Activated naive CD4-positive, alpha-beta T cell treated with anti-CD3 and anti-CD28 coated beads, Interleukin-2, amount 10 ng/mL, durations not matched to agents 5 hours and 36 hours (primary cell): ENCODE data around the gene RILPL1. TPM values are rescaled to one million over a fixed set of nuclear protein-coding genes. Genes with fewer than 3 reads are reported as not detected.

ENCODE experiments used
- microRNA-seq: library from miRNA; unstranded; fragments of <30 nt; microRNA quantifications from one replicate; pipeline ENCODE4 v1.2.0, GENCODE V29; 2022; ENCODE audit warnings: borderline microRNAs expressed, borderline replicate concordance
- total RNA-seq, 2 experiments: library from RNA; stranded (reverse); gene quantifications; one replicate each; pipeline ENCODE4 v1.2.3, GENCODE V29; 2021

The RILPL1 gene, protein sequence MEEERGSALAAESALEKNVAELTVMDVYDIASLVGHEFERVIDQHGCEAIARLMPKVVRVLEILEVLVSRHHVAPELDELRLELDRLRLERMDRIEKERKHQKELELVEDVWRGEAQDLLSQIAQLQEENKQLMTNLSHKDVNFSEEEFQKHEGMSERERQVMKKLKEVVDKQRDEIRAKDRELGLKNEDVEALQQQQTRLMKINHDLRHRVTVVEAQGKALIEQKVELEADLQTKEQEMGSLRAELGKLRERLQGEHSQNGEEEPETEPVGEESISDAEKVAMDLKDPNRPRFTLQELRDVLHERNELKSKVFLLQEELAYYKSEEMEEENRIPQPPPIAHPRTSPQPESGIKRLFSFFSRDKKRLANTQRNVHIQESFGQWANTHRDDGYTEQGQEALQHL
- total RNA-seq, result 1 to 10 TPM; 1.1 to 1.3 TPM

GRCh38 chr12:123533672-123534643 lies at the start of gene RILPL1:
TSS of gene RILPL1 (minus strand) at chr12:123533719. CDS start at chr12:123533482, 237 bp downstream.

GRCh38 chr12:123457980-123458779 lies 75.3 kb downstream of the RILPL1 start, which contains the start of gene SNRNP35:
TSS of gene SNRNP35 (plus strand) at chr12:123458139. CDS start at chr12:123465541, 7,402 bp downstream.

DNA sequence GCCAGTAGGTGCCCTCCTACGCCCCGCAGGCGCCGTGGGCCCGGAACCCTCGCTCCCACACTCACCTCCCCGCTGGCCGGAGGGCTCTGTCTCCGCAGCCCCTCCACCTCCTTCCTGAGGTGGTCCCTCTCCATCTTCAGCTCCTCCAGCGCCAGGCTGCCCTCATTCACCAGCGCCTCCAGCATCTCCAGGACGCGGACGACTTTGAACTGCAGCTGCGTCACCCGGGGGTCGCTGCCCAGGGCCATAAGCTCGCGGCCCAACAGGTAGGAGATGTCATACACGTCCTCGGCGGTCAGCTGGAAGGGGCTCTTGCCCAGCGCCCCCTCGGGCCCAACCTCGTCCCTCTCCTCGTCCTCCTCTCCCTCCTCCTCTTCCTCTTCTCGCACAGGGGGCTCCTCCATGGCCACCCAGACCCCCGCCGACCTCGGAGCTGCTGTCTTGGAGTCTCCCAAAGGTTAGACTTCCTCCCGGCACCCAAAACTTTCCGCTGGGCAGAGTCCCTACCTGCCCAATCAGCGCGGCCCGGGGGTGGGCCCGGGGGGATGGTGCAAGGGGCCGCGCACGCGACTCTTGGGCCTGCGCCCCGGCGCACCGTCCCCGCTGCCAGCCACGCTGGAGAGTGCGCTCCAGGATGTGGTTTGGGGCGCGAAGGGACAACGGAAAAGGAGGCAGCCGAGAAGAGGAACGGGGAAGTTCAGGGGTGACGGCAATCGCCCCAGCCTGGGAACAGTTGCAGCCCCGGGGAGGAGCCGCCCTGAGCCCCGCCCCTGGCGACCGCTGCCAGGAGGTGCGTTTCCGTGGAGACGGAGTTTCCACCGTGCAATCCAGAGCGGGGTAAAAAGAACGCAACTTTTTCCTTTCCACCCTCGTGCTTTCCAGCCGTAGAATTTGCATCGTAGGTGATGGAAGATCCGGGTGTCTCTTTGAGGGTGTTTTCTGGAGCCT lies 97.2 kb downstream of the RILPL1 start, which contains the start of gene RILPL2:
Gene RILPL2 (minus strand): TSS at position 668 of the 948 bp plus-strand sequence. CDS start 264 bp downstream, at position 404.

Small RNA genes lying within 50 kb of the gene (microRNA-seq; reads per million reads assigned to microRNA genes)
- not detected for gene MIR3908

Other genes with a start within 250 kb of the RILPL1 start
- 10 to 100 TPM; 41.0 to 41.6 TPM for gene SBNO1, start 168.9 kb downstream of the RILPL1 start, total RNA-seq
- gene KMT5A, start 149.6 kb downstream of the RILPL1 start, total RNA-seq, result 10 to 100 TPM; 59.0 to 60.1 TPM
- 1 to 10 TPM; 7.4 to 7.5 TPM for gene RILPL2, start 97.0 kb downstream of the RILPL1 start, total RNA-seq
- gene SNRNP35, start 75.6 kb downstream of the RILPL1 start, total RNA-seq, result 10 to 100 TPM; 36.5 to 37.3 TPM
- 100 to 1,000 TPM; 147 to 150 TPM for gene TMED2, start 50.8 kb upstream of the RILPL1 start, total RNA-seq
- gene DDX55, start 68.4 kb upstream of the RILPL1 start, total RNA-seq, result 10 to 100 TPM; 31.5 to 32.1 TPM
- 10 to 100 TPM; 57.7 to 59.8 TPM for gene EIF2B1, start 100.0 kb upstream of the RILPL1 start, total RNA-seq
- gene GTF2H3, start 100.1 kb upstream of the RILPL1 start, total RNA-seq, result 10 to 100 TPM; 36.0 to 41.8 TPM
- gene TCTN2, start 137.4 kb upstream of the RILPL1 start, total RNA-seq, result 1 to 10 TPM; 3.1 to 3.2 TPM
- gene ATP6V0A2, start 178.6 kb upstream of the RILPL1 start, total RNA-seq, result 10 to 100 TPM; 36.3 to 38.1 TPM
- under 1 TPM in 1 of 2 experiments, not detected in 1; 0.05 TPM for gene DNAH10, start 228.6 kb upstream of the RILPL1 start, total RNA-seq